Astrocyte (in vitro differentiated cells and primary cell): ENCODE data around the gene GFPT2.

Experiments used
- CTCF ChIP-seq: IDR thresholded peaks from 2 replicates; pipeline ENCODE4 v1.5.1; 2011; ENCODE audit warnings: low read depth, mild to moderate bottlenecking, inconsistent platforms, low read length, moderate library complexity; ENCODE audit not compliant: insufficient read depth
- EZH2 ChIP-seq: IDR thresholded peaks from 2 replicates; pipeline ENCODE4 v1.6.1; 2012; ENCODE audit warnings: mild to moderate bottlenecking, low read length, inconsistent platforms; ENCODE audit not compliant: insufficient read depth

DNA sequence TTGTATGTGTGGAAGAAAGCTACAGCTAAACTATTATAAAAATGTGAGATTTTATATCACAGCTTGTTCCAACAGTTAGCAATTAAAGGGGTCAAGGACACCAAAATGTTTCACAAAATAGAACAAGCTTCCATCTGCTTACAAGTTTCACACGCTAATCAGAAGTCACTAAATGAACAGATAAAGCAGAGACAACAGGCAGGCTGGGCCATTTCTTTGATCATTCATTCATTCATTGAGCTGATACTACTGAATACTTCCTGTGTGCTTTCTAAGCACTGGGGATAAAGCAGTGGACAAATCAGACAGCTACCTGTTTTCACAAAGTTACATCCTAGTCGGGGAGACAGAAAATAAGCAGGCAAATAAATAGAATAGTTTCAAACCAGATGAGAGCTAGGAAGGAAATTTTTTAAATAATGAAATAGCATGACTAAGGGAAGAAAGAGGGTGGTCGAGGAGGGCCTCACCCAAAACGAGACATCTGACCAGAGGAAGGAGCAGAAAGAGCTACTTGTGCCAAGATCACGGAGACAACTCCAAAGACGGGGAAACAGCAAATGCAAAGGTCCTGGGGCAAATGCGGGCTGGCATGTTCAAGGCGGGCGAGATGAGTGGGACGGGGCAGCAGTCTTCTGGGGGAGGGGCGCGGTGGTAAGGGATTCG lies 62.4 kb downstream of the GFPT2 start:
- TF ChIP-seq CTCF (no peak), EZH2 (no peak)
